Activated CD4-positive, alpha-beta memory T cell treated with anti-CD3 and anti-CD28 coated beads for 36 hours (primary cell): ENCODE data around the gene MYL7. TPM values are rescaled to one million over a fixed set of nuclear protein-coding genes. Genes with fewer than 3 reads are reported as not detected.

ENCODE experiments used
- CTCF ChIA-PET: fragments of 350-600 bp; sonication (Branson Sonifier 250); formaldehyde crosslinking; loops from one replicate; lab custom pipeline; 2021; ENCODE audit warnings: antibody characterized with exemption, inconsistent platforms; lab: Charles Lee
- POLR2A ChIA-PET: fragments of 350-600 bp; sonication (Branson Sonifier 250); formaldehyde crosslinking; loops from one replicate; lab custom pipeline; 2021; ENCODE audit warnings: antibody characterized with exemption; lab: Charles Lee
- DNase-seq: peaks from one replicate; pipeline ENCODE4 v3.0.0-alpha.2; 2020
- H3K27ac Mint-ChIP-seq: one replicate; pipeline ENCODE4 v1.8.0; 2021; ENCODE audit warnings: mixed read lengths
- H3K27me3 Mint-ChIP-seq: one replicate; pipeline ENCODE4 v1.8.0; 2021; ENCODE audit warnings: mixed read lengths
- H3K36me3 Mint-ChIP-seq: one replicate; pipeline ENCODE4 v1.8.0; 2021; ENCODE audit warnings: mixed read lengths
- H3K4me1 Mint-ChIP-seq: one replicate; pipeline ENCODE4 v1.8.0; 2021; ENCODE audit warnings: low read depth, mixed read lengths
- H3K4me3 Mint-ChIP-seq: one replicate; pipeline ENCODE4 v1.8.0; 2021; ENCODE audit warnings: mild to moderate bottlenecking, mixed read lengths
- H3K9me3 Mint-ChIP-seq: one replicate; pipeline ENCODE4 v1.8.0; 2021; ENCODE audit warnings: mixed read lengths
- intact Hi-C: fragments of 100-400 bp; cut with micrococcal nuclease; formaldehyde crosslinking; loops from one replicate; pipeline ENCODE4 v1.15.1; 2023
- total RNA-seq, 2 experiments: library from RNA; stranded (reverse); gene quantifications; one replicate each; pipeline ENCODE4 v1.2.3, GENCODE V29; 2021

MYL7 gene
- not detected for total RNA-seq

- Mint-ChIP-seq H3K36me3 (no peaks in the 10 kb centered on the region), H3K9me3 (no peaks in the 10 kb centered on the region), H3K27me3 (peaks cover 4% of the 10 kb centered on the region), H3K27ac (no peak within 1 kb of the TSS), H3K4me1 (peaks cover 6% of the 10 kb centered on the region), H3K4me3 (no peak within 1 kb of the TSS)
- DNase-seq, result no peak
- ChIA-PET POLR2A (no interaction called here), CTCF (no interaction called here)
- intact Hi-C loops, result no loop called here
Observed at GRCh38 chr7:44141221-44141850, at the start of gene MYL7. MYL7 (minus strand) TSS chr7:44141332; CDS start chr7:44141305, 27 bp downstream.

GRCh38 chr7:44189993-44190872 lies 49.1 kb upstream of the MYL7 start:
- CTCF ChIA-PET, result no interaction called here
- Mint-ChIP-seq H3K4me1 (peaks cover 6% of the 10 kb centered on the region), H3K27me3 (no peaks in the 10 kb centered on the region), H3K36me3 (no peaks in the 10 kb centered on the region), H3K9me3 (no peaks in the 10 kb centered on the region), H3K4me3 (no peak overlapping the region), H3K27ac (no peak overlapping the region)
- POLR2A ChIA-PET, result no interaction called here
- intact Hi-C loops, result no loop called here
- no peak for DNase-seq

- POLR2A ChIA-PET, result no interaction called here
- CTCF ChIA-PET, result no interaction called here
- no peak for DNase-seq
Observed at GRCh38 chr7:44189286-44189992, 48.3 kb upstream of the MYL7 start, which contains the start of gene GCK. GCK (minus strand) TSS chr7:44189439; CDS start chr7:44188953, 486 bp downstream.

GRCh38 chr7:44188480-44189225 lies 47.5 kb upstream of the MYL7 start:
- DNase-seq, result no peak
- no peak overlapping the region for H3K27ac Mint-ChIP-seq
- H3K4me1 Mint-ChIP-seq, result no peaks in the 10 kb centered on the region
- ChIA-PET CTCF (no interaction called here), POLR2A (no interaction called here)
- no peak overlapping the region for H3K4me3 Mint-ChIP-seq
- no peaks in the 10 kb centered on the region for H3K9me3 Mint-ChIP-seq
- no peaks in the 10 kb centered on the region for H3K36me3 Mint-ChIP-seq
- intact Hi-C loops, result no loop called here
- no peaks in the 10 kb centered on the region for H3K27me3 Mint-ChIP-seq

More at GRCh38 chr7:44189286-44189992, 48.3 kb upstream of the MYL7 start, which contains the start of gene GCK:
- Mint-ChIP-seq H3K36me3 (no peaks in the 10 kb centered on the region), H3K4me1 (peaks cover 6% of the 10 kb centered on the region), H3K27ac (no peak within 1 kb of the TSS), H3K9me3 (no peaks in the 10 kb centered on the region), H3K27me3 (no peaks in the 10 kb centered on the region), H3K4me3 (no peak within 1 kb of the TSS)
- intact Hi-C loops, result no loop called here

GRCh38 chr7:44187636-44188416 lies 46.7 kb upstream of the MYL7 start:
- H3K27ac Mint-ChIP-seq, result no peak overlapping the region

GRCh38 chr7:44186736-44187135 lies 45.6 kb upstream of the MYL7 start:
- Mint-ChIP-seq H3K4me3 (no peak overlapping the region), H3K27me3 (peaks cover 5% of the 10 kb centered on the region), H3K9me3 (peaks cover 7% of the 10 kb centered on the region), H3K36me3 (no peaks in the 10 kb centered on the region), H3K4me1 (no peaks in the 10 kb centered on the region), H3K27ac (no peak overlapping the region)
- intact Hi-C loops, result no loop called here
- ChIA-PET CTCF (interaction anchor here (0.6 kb wide), 1 partner anchor 908 kb away, joined by 3 read pairs; no protein-coding TSS in a partner anchor), POLR2A (no interaction called here)
- DNase-seq, result no peak

More at GRCh38 chr7:44187636-44188416, 46.7 kb upstream of the MYL7 start:
- H3K4me1 Mint-ChIP-seq, result no peaks in the 10 kb centered on the region
- intact Hi-C loops, result no loop called here
- POLR2A ChIA-PET, result no interaction called here
- no peak overlapping the region for H3K4me3 Mint-ChIP-seq
- no peak for DNase-seq
- H3K27me3 Mint-ChIP-seq, result no peaks in the 10 kb centered on the region
- CTCF ChIA-PET, result no interaction called here
- peaks cover 4% of the 10 kb centered on the region for H3K9me3 Mint-ChIP-seq
- H3K36me3 Mint-ChIP-seq, result no peaks in the 10 kb centered on the region

GRCh38 chr7:44185729-44186128 lies 44.6 kb upstream of the MYL7 start:
- H3K27me3 Mint-ChIP-seq, result peaks cover 5% of the 10 kb centered on the region
- no peak overlapping the region for H3K4me3 Mint-ChIP-seq
- no peak overlapping the region for H3K27ac Mint-ChIP-seq
- CTCF ChIA-PET, result no interaction called here
- H3K9me3 Mint-ChIP-seq, result peaks cover 7% of the 10 kb centered on the region
- intact Hi-C loops, result no loop called here
- DNase-seq, result no peak
- H3K36me3 Mint-ChIP-seq, result no peaks in the 10 kb centered on the region
- POLR2A ChIA-PET, result no interaction called here
- H3K4me1 Mint-ChIP-seq, result no peaks in the 10 kb centered on the region

- H3K36me3 Mint-ChIP-seq, result no peaks in the 10 kb centered on the region
- H3K9me3 Mint-ChIP-seq, result peaks cover 7% of the 10 kb centered on the region
- H3K27ac Mint-ChIP-seq, result no peak overlapping the region
- peaks cover 5% of the 10 kb centered on the region for H3K27me3 Mint-ChIP-seq
- POLR2A ChIA-PET, result no interaction called here
- intact Hi-C loops, result no loop called here
- DNase-seq, result no peak
- CTCF ChIA-PET, result no interaction called here
- no peak overlapping the region for H3K4me3 Mint-ChIP-seq
- no peaks in the 10 kb centered on the region for H3K4me1 Mint-ChIP-seq
Observed at GRCh38 chr7:44184873-44185446, 43.8 kb upstream of the MYL7 start.

GRCh38 chr7:44184206-44184872 lies 43.2 kb upstream of the MYL7 start:
- H3K4me1 Mint-ChIP-seq, result no peaks in the 10 kb centered on the region
- CTCF ChIA-PET, result no interaction called here
- peaks cover 5% of the 10 kb centered on the region for H3K27me3 Mint-ChIP-seq
- POLR2A ChIA-PET, result no interaction called here
- H3K4me3 Mint-ChIP-seq, result no peak overlapping the region
- intact Hi-C loops, result no loop called here
- H3K9me3 Mint-ChIP-seq, result peaks cover 7% of the 10 kb centered on the region
- no peak for DNase-seq
- H3K27ac Mint-ChIP-seq, result no peak overlapping the region
- H3K36me3 Mint-ChIP-seq, result no peaks in the 10 kb centered on the region

GRCh38 chr7:44183386-44183785 lies 42.3 kb upstream of the MYL7 start:
- no peak overlapping the region for H3K4me3 Mint-ChIP-seq

More at GRCh38 chr7:44183386-44183785, 42.3 kb upstream of the MYL7 start:
- DNase-seq, result no peak
- intact Hi-C loops, result no loop called here
- Mint-ChIP-seq H3K36me3 (no peaks in the 10 kb centered on the region), H3K9me3 (peaks cover 7% of the 10 kb centered on the region), H3K27me3 (peaks cover 5% of the 10 kb centered on the region), H3K4me1 (no peaks in the 10 kb centered on the region), H3K27ac (no peak overlapping the region)
- CTCF ChIA-PET, result no interaction called here
- POLR2A ChIA-PET, result interaction anchor here (0.6 kb wide), 1 partner anchor 365 kb away, joined by 3 read pairs; no protein-coding TSS in a partner anchor
